Epidermal melanocyte (primary cell): Measurements from ENCODE around the gene RNASEH2A.
"Not testable (repeated sequence)": the region's sequence is repeated elsewhere in the genome, so short reads cannot be mapped to it uniquely, and the experiment has no call there.

ENCODE experiments used
- DNase-seq: peaks from one replicate; pipeline ENCODE4 v3.0.0; 2011; ENCODE audit warnings: low spot score; ENCODE audit not compliant: insufficient read length

The RNASEH2A gene

DNA sequence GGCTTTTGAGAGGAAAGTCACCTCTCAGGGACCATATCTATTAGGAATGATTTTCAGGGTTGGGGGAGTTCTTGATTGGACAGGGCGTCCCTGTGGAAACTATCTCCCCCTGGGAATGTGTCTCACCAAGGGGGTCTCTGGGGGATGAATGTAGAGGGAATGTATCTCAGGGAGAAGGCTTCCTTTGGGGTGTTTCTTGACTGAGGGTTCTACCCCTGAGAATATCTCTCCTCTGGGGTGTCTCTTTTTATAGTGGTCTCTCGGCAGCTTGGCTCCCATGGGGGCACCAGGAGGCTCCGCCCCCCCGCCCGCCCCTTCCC is 27.0 kb downstream of the RNASEH2A start:
- peak; percentile 14 for DNase-seq

DNA sequence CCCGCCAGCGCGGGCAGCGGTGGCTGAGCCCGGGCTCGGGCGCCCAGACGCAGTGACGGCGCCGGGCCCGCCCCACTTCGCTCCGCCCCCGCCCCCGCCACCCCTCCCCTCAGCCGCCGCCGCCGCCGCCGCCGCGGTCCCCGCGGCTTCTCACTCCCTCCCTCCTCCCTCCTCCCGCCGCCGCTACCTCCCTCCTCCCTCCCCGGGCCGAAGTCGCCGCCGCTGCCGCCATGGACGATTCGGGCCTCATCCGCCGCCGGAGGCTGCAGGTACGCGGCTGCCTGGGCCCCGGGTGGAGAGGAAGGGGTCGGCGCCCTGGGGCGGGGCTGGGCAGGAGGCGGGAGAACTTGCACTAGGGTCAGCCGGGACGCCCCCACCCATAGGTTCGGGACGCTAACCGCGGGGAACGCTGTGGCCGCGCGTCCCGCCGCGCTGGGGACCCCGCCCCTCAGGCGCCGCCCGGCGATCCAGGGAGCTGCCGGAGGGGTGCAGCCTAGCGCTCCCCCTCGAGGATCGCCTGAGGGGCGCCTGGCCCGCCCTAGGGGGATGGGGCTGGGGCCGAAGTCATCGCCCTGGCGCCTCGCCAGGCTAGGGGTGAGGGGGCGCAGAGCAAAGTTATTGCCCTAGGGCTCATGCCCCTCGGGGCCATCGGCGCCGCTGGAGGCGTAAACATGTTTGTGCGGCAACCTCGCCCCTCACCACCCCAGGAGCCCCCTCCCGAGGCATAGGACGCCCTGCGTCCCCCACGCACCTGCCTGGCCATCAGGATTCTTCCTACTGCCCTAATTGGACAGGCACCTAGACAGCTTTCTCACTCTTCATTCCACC is 27.6 kb downstream of the RNASEH2A start:
- DNase-seq = peak; percentile 17

DNA sequence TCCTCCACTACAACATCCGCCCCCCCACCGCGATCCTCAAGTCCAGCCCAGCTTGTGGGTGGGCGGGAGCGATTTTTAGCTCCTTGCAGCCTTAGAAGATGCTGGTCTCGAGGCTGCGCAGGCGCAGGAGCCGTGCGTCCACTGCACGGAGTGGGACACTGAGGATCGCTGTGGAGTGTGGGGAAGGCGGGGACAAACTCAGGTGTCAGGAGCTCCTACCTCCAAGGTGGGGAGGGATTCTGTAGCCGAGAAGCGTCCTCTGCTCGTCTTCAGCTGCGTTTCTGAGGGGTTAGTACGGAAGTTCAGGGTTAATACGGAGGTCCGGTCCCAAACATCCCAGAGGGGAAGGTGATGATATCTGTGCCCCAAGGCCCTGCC is 28.2 kb downstream of the RNASEH2A start, which contains the start of gene RTBDN:
Gene RTBDN (minus strand): TSS at position 14 of the 378 bp plus-strand sequence. CDS start 4,600 bp downstream, outside the sequence.
- no peak for DNase-seq

DNA sequence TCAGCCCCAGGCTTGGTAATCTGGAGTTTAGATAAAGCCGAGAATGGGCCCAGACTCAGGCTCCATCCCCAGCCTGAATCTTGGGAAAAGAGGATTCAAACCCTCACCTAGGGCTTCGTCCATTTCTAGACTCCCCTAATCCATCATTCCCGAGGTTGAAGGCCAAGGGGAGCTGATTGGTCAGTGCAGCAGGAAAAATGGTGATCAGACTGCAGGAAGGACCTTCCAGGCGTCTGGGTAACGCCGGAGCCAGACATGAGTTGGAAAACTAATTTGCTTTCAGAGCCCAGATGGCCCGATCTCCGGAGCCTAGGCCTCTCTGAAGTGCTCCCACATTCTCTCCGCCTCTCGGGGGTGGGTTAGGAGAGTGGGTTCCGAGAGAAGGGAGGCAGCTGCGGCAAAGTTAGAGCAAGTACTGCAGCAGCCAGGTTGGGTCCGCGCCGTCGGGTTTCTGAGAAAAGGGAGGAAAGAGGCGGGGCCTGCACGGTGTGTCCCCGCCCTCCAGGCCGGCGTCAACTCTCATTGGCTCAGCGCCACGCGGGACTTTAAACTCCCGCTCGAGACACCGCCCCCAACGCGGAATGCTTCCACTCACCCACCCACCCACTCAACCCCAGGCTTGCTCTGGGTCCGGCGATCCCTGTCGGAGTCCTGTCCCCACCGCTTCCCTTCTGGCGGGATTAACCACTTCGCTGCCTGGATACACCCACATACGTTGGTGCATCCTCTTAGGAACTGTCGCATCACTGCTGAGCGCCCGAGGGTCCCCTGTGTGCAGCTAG is 28.8 kb downstream of the RNASEH2A start:
- DNase-seq = peak; percentile 20

DNA sequence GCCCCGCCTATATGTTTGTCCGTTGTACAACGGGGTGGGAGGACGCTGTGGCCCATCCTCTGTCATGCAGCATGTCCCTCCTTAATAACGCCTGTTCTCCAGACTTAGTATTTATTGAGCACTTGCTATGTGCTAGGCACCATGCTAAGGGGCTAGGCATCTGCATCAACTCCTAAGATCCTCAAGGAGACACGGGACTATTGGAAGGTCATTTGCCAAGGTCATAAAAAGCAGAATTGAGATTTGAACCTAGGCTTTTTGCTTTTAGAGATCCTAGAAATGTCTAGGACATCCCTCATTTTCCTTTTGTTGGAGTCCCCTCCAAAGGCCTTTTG is 30.1 kb downstream of the RNASEH2A start:
- DNase-seq = no peak

DNA sequence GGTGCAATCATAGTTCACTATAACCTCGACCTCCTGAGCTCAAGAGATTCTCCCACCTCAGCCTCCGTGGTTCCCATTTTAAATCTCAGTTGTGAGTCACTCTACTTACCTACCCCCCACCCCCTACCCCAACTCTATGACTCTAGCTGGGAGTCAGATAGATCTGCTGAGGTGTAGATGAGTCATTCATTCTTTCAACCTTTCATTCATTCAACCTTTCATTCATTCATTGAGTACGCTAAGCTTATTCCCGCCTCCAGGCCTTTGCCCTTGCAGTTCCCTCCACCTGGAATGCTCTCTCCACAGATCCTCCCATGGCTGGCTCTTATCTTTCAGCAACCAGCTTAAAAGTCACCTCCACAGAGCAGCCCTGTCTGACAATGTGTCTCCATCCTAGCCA is 30.8 kb downstream of the RNASEH2A start:
- no peak for DNase-seq

DNA sequence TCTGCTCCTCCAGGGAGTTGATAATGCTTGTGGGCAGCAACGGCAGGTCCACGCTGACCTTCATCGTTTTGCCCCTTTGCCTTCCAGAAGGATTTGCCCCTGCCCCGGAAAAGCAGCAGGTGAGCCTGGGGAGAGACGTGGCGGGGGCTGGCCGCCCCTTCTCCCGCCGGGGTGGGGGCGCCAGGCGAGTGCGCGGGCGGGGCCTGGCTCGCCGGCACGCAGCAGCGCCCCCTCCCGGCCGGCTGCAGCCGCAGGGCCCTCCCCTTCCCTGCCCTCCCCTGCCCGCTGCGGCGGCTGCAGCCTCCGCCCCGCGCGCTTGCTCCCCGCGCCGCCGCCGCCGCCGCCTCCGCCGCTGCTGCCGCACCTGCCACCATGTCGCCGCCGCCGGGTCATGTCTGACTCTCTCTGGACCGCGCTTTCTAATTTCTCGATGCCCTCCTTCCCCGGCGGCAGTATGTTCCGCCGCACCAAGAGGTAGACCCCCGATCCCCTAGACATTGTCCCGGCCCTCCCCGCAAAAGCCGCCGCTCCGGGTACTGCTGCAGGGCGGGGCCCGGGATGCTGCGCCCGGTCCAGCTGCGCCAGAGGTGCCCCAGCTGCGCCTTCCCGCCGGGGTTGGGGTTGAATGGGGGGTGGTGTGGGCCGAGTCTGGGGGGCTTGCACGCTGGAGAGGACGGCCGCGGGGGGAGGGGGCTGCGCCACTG is 31.9 kb downstream of the RNASEH2A start, which contains the start of gene MAST1:
Gene MAST1 (plus strand): TSS at position 334 of the 704 bp plus-strand sequence. CDS start 58 bp downstream, at position 392.
- DNase-seq = peak; percentile 12

DNA sequence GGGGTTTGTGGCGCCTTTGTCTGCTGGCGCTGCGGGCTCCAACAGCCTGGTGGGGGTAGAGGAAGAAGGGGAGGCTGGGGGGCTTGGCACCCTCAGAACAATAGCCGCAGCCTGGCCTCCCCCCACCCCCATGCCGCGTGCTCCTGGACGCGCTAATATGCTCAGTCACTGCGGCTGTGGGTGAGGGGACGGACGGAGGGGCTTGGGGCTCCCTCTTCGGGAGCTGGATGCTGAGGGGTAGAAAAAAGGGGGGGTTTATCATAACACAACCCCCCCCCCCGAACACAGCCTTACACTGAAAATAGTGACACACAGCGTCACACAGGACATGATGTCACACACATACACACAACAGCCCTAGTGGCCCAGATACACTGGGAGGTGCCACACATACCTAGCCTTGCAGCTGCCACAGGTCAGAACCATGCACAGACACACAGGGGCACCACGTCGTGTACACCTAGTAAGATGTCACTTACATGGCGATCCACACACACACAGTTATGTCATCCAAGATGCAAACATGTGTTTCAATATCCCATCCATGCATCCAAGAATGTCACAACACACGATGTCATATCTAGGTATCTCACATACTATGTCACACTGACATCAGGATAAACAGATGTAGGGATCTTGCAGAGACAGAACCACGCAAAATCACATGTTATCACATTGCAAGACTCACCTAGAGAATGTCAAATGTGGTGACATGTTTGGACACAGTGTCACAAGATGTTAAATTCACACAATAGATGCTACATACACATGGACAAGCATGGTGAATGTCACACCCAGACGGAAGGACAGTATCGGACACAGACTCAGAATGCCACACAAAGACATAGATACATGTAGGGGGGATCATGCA is 32.7 kb downstream of the RNASEH2A start:
- no peak for DNase-seq

DNA sequence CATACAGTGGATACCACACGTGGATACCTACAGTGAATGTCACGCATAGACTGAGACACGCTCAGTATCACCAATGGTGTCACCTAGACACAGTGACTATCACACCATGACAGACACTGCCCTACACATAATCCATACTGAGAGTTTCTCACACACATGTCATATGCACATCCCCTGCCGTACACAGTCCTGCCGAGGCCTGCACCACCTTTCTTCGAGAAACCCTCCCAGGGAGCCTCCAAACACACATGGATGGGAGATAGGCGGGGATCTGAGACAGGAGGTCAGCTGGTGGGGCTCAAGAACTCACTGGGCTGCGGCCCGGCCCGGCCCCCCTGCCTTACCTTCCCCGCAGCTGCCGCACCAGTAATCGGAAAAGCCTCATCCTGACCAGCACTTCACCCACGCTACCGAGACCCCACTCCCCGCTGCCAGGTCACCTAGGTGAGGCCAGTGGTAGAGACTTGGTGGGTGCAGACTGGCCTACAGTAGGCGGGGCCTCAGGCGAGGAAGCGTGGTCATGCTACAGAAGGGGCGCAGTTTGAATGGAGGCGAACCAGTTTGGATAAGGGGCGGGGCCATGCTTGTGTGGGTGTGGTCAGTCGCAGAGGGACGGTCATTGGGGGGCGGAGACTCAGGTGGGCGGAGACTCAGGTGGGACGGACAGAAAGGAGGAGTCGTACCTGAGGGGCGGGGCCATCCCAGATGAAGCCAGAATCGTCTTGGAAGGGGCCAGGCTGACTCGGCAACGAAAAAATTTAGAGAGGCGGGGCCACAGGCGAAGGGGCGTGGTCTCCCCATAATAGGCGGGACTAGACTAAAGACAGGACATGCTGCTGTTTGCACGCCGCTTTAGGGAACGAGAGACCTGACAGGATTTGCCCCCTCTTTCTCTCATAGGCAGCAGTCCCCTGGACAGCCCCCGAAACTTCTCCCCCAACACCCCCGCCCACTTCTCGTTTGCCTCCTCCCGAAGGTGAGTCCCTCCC is 34.0 kb downstream of the RNASEH2A start:
- DNase-seq = no peak

DNA sequence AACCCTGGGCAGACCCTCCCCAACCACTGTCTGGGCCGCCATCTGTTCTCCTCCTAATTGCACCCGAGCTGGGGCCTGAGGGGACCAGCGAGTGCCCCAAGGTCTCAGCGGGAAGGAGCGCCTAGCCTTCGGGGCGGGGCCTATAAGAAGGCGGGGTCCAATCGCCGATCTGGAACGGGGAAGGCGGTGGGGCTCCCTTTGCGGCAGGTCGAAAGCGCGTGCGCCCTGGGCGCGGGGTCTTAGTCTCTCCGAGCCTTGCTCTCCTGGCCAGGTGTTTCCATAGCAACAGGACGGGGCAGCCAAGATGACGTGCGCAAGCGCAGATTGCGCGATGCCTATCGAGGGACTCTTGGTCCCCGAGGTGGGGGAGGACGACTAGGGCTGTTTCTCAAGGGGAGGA is 34.7 kb downstream of the RNASEH2A start:
- DNase-seq = no peak

DNA sequence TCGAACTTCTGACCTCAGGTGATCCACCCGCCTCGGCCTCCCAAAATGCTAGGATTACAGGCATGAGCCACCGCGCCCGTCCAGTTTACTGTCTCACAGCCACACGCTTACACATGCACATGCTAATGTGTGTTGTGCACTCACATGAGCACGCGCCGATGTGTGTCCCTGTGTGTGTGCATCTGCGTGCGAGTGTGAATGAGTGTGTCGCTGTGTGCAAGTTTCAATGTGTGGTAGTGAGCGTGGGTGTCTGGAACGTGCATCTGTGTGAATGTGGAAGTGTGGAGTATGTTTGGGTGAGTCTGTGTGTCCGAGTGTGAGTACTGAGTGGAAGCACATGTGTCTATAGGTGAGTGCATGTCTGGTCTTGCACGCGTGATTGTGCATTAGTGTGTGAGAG is 36.1 kb downstream of the RNASEH2A start:
- no peak for DNase-seq

DNA sequence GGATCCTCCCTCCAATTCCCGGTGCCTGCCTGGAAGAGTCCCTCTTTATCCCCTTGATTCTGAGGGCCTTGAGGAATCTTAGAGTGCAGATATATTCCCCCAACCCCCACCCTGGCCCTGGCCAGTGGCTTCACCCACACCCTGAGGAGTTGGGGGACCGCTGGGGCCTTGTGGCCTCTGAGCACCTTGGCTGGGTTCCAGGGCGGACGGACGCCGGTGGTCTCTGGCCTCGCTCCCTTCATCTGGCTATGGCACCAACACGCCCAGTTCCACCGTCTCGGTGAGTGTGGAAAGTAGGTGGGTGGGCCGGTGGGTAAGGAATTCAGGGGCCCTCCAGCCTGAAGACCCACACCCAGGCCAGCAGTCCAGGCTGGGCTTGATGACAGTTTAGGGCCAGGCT is 36.9 kb downstream of the RNASEH2A start:
- DNase-seq = no peak

DNA sequence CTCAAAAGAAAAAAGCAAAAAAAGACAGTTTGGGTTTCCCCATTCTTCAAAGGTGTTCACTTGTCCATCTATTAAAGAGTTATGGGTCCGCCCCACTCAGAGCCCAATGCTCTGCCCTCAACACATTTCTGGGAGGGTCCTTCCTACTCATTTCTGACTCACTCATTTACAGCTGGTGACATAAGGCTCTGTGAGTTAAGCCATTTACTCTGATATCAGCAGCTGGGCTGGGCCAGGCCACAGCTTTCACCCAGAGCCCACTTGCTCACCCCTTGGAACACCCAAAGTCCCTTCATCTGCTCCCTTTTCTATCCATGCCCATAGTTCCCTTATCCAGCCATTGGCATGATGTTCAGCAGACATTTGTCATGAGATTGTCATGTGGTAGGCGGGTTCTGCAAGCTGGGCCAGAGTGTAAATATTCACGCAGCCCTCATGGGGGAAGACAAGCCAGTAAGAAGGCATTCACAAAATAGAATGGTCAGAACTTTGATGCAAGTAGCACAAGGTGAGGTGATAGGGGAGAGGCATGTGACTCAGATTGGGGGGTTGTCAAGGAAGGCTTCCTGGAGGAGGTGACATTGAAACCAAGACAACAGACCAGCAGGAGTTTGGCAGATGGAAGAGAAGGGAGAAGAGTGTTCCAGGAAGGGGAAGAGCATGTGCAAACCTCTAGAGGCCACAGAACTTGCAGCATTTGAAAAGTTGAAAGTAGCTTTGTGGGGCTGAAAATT is 37.8 kb downstream of the RNASEH2A start:
- no peak for DNase-seq

DNA sequence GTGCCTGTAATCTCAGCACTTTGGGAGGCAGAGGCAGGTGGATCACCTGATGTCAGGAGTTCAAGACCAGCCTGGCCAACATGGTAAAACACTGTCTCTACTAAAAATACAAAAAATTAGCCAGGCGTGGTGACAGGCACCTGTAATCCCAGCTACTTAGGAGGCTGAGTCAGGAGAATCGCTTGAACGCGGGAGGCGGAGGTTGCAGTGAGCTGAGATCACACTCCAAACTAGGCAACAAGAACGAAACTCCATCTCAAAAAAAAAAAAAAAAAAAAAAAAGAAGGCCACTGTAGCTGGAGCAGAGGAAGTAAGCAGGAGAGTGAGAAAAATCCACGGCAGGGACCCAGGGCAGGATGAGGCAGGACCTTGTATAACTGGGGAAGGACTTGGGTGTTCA is 40.2 kb downstream of the RNASEH2A start:
- not testable (repeated sequence) for DNase-seq

DNA sequence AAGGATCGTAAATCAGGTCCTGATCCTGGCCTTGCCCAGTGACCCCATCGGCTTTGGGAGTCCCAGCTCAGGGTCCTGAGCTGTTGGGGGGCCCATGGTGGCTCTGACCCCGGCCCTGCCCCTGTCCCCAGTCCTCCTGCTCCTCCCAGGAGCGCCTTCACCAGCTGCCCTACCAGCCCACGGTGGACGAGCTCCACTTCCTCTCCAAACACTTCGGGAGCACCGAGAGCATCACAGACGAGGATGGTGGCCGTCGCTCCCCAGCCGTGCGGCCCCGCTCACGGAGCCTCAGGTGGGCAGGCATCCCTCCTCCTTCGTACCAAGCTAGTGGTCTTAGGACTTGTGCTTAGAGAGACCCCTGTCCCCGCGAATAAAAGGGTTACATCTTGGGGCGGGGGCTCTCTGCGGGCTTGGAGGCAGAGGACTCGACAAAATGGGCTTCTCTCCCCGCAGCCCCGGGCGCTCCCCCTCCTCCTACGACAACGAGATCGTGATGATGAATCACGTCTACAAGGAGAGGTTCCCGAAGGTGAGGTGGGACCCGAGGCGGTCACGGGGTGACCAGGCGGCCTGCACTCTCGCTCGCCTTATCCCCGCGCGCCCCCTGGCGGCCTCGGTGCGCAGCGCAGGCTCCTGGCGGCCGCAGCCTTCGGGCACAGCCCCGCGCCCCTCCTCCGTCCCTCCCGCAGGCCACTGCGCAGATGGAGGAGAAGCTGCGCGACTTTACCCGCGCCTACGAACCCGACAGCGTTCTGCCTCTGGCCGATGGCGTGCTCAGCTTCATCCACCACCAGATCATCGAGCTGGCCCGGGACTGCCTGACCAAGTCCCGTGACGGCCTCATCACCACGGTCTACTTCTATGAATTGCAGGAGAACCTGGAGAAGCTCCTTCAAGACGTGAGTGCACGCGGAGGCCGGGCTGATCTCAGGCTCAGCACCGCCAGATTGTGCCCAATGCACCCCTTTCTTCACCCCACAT is 41.1 kb downstream of the RNASEH2A start:
- peak; percentile 77 for DNase-seq

DNA sequence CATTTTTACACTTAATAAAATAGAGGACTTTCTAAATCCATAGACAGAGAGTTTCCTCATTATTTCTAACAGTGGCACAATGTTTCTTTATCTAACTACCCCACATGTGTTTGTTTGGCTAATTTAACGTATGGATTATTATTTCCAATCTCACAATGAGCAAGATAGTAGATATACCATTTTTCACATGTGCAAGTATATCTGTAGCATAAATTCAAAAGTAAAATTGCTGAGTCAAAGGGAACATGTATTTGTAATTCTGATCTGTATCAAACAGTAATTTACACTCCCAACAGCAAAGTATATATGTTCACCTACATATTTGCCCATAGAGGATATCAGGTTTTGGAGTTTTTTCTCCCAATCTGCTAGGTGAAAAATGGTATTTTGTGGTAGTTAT is 50.3 kb downstream of the RNASEH2A start:
- no peak for DNase-seq

DNA sequence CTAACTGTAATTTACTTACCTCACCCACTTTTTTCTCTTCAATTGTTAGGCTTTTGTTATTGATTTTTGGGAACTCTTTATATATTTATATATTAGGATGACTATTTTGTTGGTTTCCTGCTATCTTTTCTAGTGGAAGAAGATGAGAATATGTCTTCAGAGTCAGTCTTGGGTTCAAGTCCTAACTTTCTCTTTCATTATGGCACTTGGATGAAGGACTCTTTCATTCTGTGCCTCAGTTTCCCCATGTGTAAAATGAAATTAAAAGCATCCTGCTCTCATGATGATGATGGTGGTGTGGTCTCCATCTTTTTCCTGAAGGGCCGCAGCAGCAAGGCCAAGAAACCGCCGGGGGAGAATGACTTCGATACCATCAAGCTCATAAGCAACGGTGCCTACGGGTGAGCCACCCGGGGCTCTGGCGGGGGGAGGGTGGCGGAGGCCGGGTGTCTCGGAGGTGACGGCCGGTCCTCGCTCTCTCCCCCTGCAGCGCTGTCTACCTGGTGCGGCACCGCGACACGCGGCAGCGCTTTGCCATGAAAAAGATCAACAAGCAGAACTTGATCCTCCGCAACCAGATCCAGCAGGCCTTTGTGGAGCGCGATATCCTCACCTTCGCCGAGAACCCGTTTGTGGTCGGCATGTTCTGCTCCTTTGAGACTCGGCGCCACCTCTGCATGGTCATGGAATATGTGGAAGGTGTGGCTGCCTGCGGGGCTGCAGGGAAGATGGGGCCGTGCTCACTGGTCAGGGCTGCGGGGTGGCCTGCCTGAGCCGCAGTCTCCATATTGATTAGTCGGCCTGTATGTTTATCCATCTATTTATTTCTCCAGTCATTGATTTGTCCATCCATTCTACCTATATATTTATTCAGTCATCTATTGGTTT is 51.9 kb downstream of the RNASEH2A start:
- DNase-seq = no peak
